Stimulated activated CD8-positive, alpha-beta memory T cell treated with anti-CD3 and anti-CD28 coated beads, Interleukin-15, amount 100 ng/mL, for 48 hours (primary cell): ENCODE measurements around the gene TAF4B.
"Not testable (repeated sequence)": the region's sequence is repeated elsewhere in the genome, so short reads cannot be mapped to it uniquely, and the experiment has no call there.

Source experiments
- DNase-seq, 2 donors: peaks; one replicate each; pipeline ENCODE4 v3.0.0-alpha.2; 2020; ENCODE audit warnings: low read depth in 2 of 2

Gene TAF4B, protein sequence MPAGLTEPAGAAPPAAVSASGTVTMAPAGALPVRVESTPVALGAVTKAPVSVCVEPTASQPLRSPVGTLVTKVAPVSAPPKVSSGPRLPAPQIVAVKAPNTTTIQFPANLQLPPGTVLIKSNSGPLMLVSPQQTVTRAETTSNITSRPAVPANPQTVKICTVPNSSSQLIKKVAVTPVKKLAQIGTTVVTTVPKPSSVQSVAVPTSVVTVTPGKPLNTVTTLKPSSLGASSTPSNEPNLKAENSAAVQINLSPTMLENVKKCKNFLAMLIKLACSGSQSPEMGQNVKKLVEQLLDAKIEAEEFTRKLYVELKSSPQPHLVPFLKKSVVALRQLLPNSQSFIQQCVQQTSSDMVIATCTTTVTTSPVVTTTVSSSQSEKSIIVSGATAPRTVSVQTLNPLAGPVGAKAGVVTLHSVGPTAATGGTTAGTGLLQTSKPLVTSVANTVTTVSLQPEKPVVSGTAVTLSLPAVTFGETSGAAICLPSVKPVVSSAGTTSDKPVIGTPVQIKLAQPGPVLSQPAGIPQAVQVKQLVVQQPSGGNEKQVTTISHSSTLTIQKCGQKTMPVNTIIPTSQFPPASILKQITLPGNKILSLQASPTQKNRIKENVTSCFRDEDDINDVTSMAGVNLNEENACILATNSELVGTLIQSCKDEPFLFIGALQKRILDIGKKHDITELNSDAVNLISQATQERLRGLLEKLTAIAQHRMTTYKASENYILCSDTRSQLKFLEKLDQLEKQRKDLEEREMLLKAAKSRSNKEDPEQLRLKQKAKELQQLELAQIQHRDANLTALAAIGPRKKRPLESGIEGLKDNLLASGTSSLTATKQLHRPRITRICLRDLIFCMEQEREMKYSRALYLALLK

DNA sequence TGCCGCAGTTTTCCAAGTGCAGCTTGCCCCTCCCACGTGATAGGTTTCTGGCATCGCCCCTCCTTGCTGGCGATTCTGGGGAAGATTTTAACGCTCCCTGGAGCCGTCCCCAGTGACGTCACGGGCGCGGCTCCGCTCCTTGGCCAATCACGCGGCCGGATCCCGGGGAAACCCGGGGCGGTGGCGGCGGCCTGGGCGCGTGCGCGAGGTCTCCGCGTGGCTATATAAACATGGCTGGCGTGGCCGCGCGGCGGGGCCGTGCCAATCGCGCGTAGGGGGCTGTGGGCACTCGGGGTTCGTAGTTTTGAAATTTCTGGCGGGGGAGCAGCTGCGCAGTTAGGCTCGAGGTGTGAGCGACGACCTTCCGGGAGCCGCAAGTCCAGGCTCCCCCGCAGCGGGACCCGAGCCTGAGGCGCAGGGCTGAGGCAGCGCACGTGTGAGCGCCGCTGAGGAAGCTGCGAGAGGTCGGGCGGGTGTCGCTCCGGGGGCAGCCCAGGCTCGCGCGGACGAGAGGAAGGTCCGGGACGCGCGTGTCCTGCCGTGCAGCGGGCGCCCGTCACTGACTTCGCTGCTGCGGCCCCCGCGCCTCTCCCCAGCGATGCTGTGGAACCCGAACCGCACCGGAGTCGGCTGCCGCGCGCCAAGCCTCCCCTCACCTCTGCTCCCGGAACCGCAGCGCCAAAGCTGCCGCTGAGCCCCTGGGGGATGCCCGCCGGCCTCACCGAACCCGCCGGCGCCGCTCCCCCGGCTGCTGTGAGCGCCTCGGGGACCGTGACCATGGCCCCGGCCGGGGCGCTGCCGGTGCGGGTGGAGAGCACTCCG lies at the start of gene TAF4B:
Gene TAF4B (plus strand): TSS at position 217 of the 822 bp plus-strand sequence. CDS start 489 bp downstream, at position 706.
- peak; percentile 90 to 91 for DNase-seq

DNA sequence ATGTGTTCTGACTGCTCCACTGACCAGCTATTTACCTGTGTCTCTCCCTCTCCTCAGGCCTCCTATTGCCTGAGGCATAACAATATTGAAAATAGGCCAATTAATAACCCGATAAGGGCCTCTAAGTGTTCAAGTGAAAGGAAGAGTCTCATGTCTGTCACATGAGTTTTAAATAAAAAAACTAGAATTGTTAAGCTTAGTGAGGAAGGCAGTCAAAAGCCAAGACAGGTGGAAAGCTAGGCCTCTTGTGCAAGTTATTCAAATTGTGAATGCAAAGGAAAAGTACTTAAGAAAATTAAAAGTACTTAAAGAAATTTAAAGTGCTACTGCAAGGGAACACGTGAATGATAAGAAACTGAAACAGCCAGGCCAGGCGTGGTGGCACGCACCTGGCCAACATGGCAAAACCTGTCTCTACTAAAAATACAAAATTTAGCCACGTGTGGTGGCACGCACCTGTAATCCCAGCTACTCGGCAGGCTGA lies 44.9 kb upstream of the TAF4B start:
- no peak for DNase-seq

DNA sequence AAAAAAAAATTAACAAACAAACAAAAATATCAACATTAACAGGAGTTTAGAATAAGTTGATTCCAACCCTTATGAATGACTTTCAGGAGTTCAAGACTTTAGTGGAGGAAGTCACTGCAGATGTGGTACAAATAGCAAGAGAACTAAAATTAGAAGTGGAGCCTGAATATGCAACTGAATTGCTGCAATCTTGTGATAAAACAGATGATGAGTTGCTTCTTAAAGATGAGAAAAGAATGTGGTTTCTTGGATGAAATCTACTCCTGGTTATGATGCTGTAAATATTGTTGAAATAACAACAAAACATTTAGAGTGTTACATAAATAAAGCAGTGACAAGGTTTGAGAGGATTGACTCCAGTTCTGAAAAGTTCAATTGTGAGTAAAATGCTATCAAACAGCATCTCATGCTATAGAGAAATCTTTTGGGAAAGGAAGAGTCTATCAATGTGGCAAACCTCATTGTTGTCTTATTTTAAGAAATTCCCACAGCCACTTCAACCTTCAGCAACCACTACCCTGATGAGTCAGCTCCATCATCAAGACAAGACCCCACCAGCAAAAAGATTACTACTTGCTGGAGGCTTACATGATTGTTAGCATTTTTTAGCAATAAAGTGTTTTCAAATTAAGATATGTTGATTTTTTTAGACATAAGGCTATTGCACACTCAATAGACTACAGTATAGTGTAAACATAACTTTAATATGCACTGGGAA lies 42.7 kb upstream of the TAF4B start:
- DNase-seq, result no peak

DNA sequence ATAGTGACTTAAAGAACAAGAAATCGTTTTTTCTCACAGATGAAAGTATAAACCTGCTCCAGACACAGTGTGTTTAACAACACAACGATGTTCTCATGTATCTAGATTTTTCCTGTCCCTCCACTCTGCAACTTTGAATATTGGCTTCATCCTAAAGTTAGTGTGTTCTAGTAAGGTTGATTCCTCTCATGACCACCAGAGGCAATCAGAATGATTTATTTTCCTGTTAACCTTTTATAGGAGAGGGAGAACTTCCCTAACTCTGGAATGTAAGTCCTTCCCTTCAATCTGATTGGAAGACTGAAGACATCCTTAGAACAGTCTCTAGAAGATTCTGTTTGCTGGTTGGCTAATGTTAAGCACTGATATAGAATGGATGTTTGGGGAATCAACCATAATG lies 41.0 kb upstream of the TAF4B start:
- no peak for DNase-seq

DNA sequence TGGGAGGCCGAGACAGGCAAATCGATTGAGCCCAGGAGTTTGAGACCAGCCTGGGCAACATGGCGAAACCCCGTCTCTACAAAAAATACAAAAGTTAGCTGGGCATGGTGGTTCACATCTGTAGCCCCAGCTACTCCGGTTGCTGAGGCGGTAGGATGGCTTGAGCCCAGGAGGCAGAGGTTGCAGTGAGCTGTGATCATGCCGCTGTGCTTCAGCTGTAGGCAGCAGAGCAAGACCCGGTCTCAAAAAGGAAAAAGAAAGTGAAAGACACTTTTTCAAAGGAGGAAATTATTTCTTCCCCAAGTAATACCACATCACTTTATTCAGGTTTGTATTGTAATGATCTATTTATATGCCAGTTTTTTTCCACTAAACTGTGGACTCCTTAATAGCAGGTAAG lies 35.7 kb upstream of the TAF4B start:
- peak; percentile 2 to 17 for DNase-seq

DNA sequence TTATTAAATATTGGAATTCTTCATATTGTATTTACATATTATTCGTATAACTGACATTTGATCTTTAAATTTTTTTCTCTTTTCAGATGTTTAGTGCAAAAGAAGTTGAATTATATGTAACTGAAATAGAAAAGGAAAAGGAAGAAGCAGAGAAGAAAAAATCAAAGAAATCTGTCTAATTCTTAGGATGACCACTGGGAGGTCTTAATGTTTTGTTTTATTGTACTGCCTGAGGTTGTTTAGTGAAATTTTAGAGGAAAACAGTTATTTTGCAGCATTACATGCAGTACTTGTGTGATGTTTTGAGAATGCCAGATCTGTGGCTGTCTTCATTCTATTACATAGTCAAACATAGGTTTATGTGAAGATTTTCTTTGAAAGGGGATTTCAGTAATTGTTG lies 34.0 kb upstream of the TAF4B start:
- DNase-seq, result no peak

DNA sequence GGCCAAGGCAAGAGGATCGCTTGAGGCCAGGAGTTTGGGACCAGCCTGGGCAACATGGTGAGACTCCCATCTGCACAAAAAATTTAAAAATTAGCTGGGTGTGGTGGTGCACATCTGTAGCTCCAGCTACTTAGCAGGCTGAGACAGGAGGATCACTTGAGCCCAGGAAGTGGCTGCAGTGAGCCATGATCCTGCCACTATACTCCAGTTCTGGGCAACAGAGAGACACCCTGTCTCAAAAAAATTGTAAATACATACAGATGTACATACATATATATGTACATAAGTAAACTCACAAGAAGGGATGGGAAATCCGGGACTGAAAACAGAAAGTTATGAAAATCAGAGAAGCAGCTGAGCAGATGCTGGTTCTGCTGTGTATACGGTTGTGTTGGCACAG lies 29.6 kb upstream of the TAF4B start:
- no peak for DNase-seq

DNA sequence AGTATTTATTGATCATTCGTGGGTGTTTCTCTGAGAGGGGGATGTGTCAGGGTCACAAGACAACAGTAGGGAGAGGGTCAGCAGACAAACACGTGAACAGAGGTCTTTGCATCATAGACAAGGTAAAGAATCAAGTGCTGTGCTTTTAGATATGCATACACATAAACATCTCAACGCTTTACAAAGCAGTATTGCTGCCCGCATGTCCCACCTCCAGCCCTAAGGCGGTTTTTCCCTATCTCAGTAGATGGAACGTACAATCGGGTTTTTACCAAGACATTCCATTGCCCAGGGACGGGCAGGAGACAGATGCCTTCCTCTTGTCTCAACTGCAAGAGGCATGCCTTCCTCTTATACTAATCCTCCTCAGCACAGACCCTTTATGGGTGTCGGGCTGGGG lies 24.2 kb upstream of the TAF4B start:
- not testable (repeated sequence) for DNase-seq

DNA sequence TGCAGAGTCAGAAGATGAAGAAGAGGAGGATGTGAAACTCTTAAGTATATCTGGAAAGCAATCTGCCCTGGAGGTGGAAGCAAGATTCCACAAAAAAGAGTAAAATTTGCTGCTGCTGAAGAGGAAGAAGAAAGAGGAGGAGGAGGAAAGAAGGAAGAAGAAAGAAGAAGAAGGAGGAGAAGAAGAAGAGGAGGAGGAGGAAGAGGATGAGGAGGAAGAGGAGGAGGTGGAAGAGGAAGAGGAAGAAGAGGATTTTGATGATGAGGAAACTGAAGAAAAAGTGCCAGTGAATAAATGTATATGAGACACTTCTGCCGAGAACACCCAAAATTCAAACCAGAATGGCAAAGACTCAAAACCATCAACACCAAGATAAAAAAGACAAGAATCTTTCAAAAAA lies 20.9 kb upstream of the TAF4B start:
- DNase-seq, result no peak

DNA sequence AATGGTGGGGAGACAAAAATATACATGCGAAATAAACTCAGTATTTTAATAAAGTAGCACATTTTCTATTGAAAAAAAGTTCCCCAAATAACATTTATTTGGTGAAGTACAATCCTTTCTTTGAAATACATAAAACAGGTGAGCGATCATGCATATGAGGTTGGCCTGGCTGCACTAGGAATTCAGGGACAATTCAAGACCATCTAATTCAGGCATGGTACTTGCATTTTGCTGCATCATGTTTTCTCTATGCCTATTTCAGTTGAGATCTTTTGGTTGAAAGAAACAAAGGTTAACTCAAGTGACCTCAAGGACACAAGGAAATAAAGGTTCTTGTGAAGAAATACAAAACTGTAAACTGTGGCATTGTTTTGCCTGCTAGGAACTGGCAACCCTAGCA lies 19.8 kb upstream of the TAF4B start:
- DNase-seq, result no peak

DNA sequence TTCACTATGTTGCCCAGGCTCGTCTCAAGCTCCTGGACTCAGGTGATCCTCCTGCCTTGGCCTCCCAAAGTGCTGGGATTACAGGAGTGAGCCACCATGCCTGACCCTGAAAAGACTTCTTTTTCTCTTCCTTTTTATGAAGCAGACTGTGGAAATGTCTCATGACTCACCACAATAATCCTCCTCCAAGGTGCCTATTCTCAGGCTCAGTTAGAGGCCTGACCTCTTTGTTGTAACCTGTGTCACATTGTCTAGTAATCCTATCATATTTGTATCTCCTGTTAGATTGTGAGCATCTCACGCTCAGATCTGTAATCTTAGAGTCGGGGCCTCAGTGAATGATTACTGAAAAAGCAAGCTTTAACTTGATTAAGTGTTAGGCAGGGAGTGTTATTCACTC lies 18.3 kb upstream of the TAF4B start:
- no peak for DNase-seq

DNA sequence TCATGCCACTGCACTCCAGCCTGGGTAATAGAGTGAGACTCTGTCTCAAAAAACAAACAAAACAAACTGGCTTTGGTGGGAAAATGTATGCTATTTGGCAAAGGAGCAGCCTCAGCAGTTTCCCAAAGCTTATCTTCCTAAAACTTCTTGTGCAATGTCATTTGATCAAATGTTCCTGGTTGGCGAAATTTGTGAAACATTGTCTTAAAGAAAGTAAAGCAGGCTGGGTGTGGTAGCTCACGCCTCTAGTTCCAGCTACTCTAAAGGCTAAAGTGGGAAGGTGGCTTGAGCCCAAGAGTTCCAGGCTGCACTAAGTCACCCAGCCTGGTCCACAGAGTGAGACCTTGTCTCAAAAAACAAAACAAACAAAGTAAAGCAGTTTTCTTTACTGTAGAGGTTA lies 17.3 kb upstream of the TAF4B start:
- no peak for DNase-seq

DNA sequence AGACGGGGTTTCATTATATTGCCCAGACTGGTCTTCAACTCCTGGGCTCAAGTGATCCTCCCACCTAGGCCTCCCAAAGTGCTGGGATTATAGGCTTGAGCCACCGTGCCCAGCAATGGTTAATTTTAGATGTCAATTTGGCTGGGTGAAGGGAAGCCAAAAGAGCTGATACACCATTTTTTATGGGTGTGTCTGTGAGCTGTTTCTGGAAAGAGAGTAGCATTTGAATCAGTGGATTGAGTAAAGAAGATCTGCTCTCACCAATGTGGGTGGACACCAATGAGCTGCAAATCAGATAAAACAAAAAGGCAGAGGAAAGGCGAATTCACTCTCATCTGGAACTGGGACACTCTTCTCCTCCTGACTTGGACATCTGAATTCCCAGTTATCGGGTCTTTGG lies 16.1 kb upstream of the TAF4B start:
- no peak for DNase-seq

DNA sequence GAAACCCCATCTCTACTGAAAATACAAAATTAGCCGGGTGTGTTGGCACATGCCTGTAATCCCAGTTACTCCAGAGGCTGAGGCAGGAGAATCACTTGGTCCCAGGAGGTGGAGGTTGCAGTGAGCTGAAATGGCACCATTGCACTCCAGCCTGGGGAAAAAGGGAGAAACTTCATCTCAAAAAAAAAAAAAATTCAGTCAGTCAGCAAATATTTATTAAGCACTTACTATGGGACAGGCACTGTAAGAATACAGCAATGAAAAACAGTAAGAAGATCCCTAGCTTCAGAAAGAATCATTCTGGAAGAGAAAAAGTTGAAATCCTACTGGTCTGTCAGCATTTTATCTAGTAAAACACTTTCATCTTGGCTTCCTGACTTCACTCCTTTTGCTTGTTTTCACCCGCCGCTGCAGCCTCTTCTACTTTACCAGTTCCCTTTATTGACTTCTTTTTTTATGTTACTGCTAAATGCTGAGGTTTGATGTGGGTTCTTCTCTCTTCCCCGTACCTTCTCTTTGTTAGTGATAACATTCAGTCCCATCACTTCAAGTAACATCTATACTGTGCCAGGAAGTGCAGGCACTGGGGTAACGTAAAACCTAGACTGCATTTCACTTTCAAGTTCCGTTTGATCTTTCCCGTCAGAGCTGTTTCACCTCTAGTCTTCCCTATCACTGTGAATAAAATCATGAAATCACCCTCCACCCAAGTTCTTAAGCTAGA lies 10.8 kb upstream of the TAF4B start:
- DNase-seq, result peak in 1 of 2 donors; percentile 3

DNA sequence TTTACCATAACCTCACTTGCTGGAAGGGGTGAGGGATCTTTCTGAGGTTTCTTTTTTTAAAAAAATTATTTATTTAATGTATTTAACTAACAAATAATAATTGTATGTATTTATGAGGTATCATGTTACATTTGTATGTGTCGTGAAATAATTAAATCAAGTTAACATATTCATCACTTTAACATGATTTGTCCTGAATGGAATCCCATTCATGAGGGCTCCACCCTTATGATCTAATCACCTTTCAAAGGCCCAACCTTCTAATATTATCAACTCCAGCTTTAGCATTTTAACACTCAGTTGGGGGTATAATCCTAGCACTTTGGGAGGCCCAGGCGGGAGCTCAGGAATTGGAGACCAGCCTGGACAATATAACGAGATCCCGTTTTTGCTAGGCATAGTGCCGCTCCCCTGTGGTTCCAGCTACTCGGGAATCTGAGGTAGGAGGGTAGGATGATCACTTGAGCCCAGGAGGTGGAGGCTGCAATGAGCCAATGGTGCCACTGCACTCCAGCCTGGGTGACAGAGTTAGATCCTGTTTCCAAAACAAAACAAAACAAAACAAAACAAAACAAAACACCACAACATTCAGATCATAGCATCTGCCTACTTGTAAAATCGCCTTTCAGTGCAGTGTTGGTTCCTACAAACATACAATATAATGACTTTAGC lies 1.1 kb upstream of the TAF4B start:
- DNase-seq, result no peak

DNA sequence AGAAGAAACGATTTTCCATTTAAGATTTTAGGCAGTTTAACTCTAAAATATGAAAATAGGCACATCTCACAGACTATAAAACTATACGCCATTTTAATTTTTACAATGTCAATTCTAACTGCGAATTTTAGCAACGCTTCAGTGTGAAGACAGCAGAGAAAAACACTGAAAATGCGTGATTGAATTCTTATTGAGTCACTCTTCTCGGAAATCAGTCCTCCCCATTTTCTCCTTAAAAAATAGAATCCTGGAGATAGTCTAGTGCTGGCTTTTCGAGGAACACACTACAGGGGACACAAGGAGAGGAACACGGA lies 373 bp upstream of the TAF4B start:
- no peak for DNase-seq

DNA sequence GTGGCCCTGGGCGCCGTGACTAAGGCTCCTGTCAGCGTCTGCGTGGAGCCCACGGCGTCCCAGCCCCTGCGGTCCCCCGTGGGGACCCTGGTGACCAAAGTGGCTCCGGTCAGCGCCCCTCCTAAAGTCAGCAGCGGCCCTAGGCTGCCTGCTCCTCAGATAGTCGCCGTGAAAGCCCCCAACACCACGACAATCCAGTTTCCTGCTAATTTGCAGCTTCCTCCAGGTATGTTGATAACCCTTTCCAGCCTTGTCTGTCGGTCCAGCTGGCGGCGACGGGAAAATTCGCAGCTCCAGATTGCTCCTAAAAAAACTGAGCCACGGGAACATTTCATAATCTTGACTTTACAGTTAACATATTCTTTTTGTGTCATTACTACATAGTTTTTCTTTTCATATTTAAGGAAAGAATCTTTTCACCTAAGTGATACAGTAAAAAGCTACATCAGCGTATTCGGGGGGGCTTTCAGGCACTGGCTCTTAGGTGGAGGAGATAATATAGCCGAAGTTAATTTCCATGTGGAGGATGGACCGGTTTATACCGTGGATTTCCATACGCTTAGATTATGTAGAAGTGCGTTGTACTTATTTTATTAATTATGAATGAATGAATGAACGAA lies 916 bp downstream of the TAF4B start:
- no peak for DNase-seq

DNA sequence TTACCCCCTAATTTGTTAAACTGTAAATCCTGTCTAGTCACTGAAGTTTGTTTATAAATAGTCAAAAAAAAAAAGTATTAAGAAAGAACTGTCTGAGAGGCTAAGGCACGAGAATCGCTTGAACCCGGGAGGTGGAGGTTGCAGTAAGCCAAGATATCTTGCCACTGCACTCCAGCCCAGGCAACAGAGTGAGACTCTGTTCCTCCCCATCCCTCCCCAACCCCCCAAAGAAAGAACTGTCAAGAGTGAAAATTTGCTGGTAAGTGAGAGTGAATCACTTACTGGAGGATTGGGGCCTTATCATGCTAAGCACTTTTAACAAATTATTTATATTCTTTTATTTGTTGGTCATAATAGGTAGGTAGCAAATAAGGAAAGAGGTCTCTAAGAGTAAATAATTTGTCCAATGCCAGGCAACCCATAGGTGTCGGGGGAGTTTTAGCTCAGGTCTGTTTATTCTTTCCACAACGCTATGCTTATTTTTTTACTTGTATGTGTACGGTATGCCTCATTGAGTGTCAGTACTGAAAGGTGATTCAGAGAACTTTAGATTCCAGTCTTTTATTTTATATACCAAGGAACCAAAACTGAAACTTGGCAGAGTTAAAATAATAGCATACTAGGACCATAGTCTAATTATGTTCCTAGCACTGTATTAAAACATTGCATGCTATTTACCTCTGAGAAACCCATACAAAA lies 2.5 kb downstream of the TAF4B start:
- no peak for DNase-seq

DNA sequence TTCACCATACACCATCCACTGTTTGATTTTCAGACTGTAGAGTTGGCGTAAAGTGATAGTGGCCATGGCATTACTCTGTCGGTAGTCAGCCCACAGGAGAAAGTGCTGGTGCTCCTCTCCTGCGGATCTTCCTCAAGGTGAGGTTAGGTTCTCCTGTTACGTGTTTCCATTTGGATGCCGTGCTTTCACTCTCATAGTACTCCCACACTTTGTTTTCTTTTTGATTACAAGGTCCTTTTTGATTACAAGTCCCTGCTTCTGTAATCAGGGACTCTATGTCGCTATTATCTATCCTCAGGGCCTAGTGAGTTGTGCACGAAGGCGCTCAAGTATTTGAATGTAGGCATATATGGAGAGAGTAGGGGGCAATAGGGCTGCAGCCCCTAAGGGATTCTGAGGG lies 4.3 kb downstream of the TAF4B start:
- no peak for DNase-seq
